Endodermal cell (in vitro differentiated cells): ENCODE measurements around the gene RASGRF2. TPM values are rescaled to one million over a fixed set of nuclear protein-coding genes. Genes with fewer than 3 reads are reported as not detected.

Source experiments
- DNase-seq: peaks from one replicate; pipeline ENCODE4 v3.0.0-alpha.2; 2017
- H3K27ac ChIP-seq: 2 replicates; pipeline ENCODE4 v1.5.1; 2013; ENCODE audit warnings: mild to moderate bottlenecking, low read depth, low read length, moderate library complexity
- H3K27me3 ChIP-seq: 2 replicates; pipeline ENCODE4 v1.6.1; 2013; ENCODE audit warnings: mild to moderate bottlenecking, low read length, moderate library complexity; ENCODE audit not compliant: insufficient read depth, control insufficient read depth, poor library complexity, severe bottlenecking
- H3K36me3 ChIP-seq: 2 replicates; pipeline ENCODE4 v1.7.0; 2013; ENCODE audit warnings: mild to moderate bottlenecking, low read length, moderate library complexity; ENCODE audit not compliant: control insufficient read depth, insufficient read depth
- H3K4me1 ChIP-seq: one replicate; pipeline ENCODE4 v1.7.0; 2013; ENCODE audit warnings: low read length; ENCODE audit not compliant: control insufficient read depth, insufficient read depth
- H3K4me3 ChIP-seq: 2 replicates; pipeline ENCODE4 v1.5.1; 2013; ENCODE audit warnings: mild to moderate bottlenecking, low read length, moderate library complexity
- H3K9ac ChIP-seq: 2 replicates; pipeline ENCODE4 v1.6.1; 2013; ENCODE audit warnings: mild to moderate bottlenecking, low read length, moderate library complexity; ENCODE audit not compliant: poor library complexity, severe bottlenecking; ENCODE audit errors: extremely low read depth
- H3K9me3 ChIP-seq: 2 replicates; pipeline ENCODE4 v1.6.1; 2013; ENCODE audit warnings: mild to moderate bottlenecking, low read length, moderate library complexity; ENCODE audit not compliant: control insufficient read depth
- H3K27ac Mint-ChIP-seq: 2 replicates; pipeline ENCODE4 v1.8.0; 2020; ENCODE audit warnings: mixed read lengths
- H3K27me3 Mint-ChIP-seq: 2 replicates; pipeline ENCODE4 v1.8.0; 2021; ENCODE audit warnings: mild to moderate bottlenecking, mixed read lengths; ENCODE audit not compliant: insufficient read depth
- H3K36me3 Mint-ChIP-seq: 2 replicates; pipeline ENCODE4 v1.8.0; 2020; ENCODE audit warnings: low read depth, mixed read lengths
- H3K4me1 Mint-ChIP-seq: 2 replicates; pipeline ENCODE4 v1.8.0; 2020; ENCODE audit warnings: mixed read lengths
- H3K4me3 Mint-ChIP-seq: 2 replicates; pipeline ENCODE4 v1.8.0; 2020; ENCODE audit warnings: mild to moderate bottlenecking, moderate library complexity, mixed read lengths
- H3K9me3 Mint-ChIP-seq: 2 replicates; pipeline ENCODE4 v1.8.0; 2020; ENCODE audit warnings: mild to moderate bottlenecking, mixed read lengths
- CTCF ChIP-seq: fragments of 200-600 bp; sonication (generic); conservative IDR thresholded peaks from 2 replicates; pipeline ENCODE4 v1.5.0; 2021; ENCODE audit warnings: antibody characterized with exemption, mild to moderate bottlenecking
- WGBS, 2 experiments: methylation state at CpG; one replicate each; pipeline versions ENCODE4 v1.1.5 to v1.1.7; 2013; ENCODE audit warnings: missing lambda C conversion rate in 2 of 2, mixed read lengths in 1 of 2; ENCODE audit not compliant: insufficient coverage in 1 of 2, insufficient read length in 1 of 2; 5-methylcytosine and 5-hydroxymethylcytosine counted together
- total RNA-seq, 2 donors: library from RNA; stranded (reverse); fragmentation: NEBNext Ultra II Directional in 1 of 2; extraction: Animal tissue kit (Norgen Biotek cat#: 25700) in 1 of 2; gene quantifications; 2 replicates in 1 of 2; 3 replicates in 1 of 2; pipeline ENCODE4 v1.2.1, GENCODE V29; 2021

Gene RASGRF2
- total RNA-seq, 2 donors from 2014 or later, result 0.64 to 14.4 TPM

GRCh38 chr5:81219389-81219788 lies 259.2 kb downstream of the RASGRF2 start:
- no peak for TF ChIP-seq CTCF
- no peak overlapping the region for H3K27ac ChIP-seq
- Mint-ChIP-seq H3K9me3 (no peaks in the 10 kb centered on the region), H3K4me3 (no peak overlapping the region), H3K27me3 (no peaks in the 10 kb centered on the region), H3K4me1 (no peaks in the 10 kb centered on the region), H3K27ac (no peak overlapping the region), H3K36me3 (peaks cover 39% of the 10 kb centered on the region)
- DNase-seq, result no peak
- no peaks in the 10 kb centered on the region for H3K4me1 ChIP-seq
- no peak overlapping the region for H3K4me3 ChIP-seq
- no peak overlapping the region for H3K9ac ChIP-seq
- H3K27me3 ChIP-seq, result no peaks in the 10 kb centered on the region
- 95 to 100% methylated on average over 2 to 3 of the region's 3 CpGs for whole genome bisulfite sequencing, 2 experiments
- H3K36me3 ChIP-seq, result peaks cover 9% of the 10 kb centered on the region
- no peaks in the 10 kb centered on the region for H3K9me3 ChIP-seq

- H3K27ac Mint-ChIP-seq, result no peak overlapping the region
- Histone ChIP-seq H3K9me3 (no peaks in the 10 kb centered on the region), H3K4me1 (no peaks in the 10 kb centered on the region), H3K36me3 (peaks cover 4% of the 10 kb centered on the region), H3K27me3 (no peaks in the 10 kb centered on the region), H3K4me3 (no peak overlapping the region), H3K9ac (no peak overlapping the region), H3K27ac (no peak overlapping the region)
- H3K4me3 Mint-ChIP-seq, result no peak overlapping the region
- no peak for TF ChIP-seq CTCF
- peaks cover 29% of the 10 kb centered on the region for H3K36me3 Mint-ChIP-seq
- H3K9me3 Mint-ChIP-seq, result no peaks in the 10 kb centered on the region
- H3K4me1 Mint-ChIP-seq, result no peaks in the 10 kb centered on the region
- no peak for DNase-seq
- H3K27me3 Mint-ChIP-seq, result no peaks in the 10 kb centered on the region
These were observed 262.1 kb downstream of the RASGRF2 start for GRCh38 chr5:81222285-81222684.

DNA sequence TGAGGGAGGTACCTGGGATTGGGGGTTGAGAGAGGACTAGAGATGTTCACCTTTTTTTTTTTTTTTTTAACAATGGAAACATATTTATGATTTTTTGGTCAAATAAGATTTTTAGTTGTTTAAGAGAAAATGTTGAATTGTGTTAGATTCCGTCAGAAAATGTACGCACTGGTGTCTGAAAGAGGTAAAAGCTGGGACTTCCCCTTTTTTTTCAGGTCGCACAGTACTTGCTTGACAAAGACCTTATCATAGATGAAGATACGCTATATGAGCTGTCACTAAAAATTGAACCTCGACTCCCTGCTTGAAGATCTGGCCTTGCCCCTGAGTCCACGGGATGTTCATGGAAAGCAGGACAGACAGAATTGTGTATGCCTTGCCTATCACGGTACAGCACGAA lies 265.3 kb downstream of the RASGRF2 start:
- no peak for DNase-seq
- Histone ChIP-seq H3K27me3 (no peaks in the 10 kb centered on the region), H3K4me1 (peaks cover 3% of the 10 kb centered on the region), H3K27ac (no peak overlapping the region), H3K9me3 (no peaks in the 10 kb centered on the region), H3K4me3 (no peak overlapping the region), H3K36me3 (no peaks in the 10 kb centered on the region), H3K9ac (no peak overlapping the region)
- H3K36me3 Mint-ChIP-seq, result peaks cover 12% of the 10 kb centered on the region
- TF ChIP-seq CTCF, result no peak
- no peak overlapping the region for H3K4me3 Mint-ChIP-seq
- no peak overlapping the region for H3K27ac Mint-ChIP-seq
- H3K4me1 Mint-ChIP-seq, result no peaks in the 10 kb centered on the region
- H3K27me3 Mint-ChIP-seq, result no peaks in the 10 kb centered on the region
- H3K9me3 Mint-ChIP-seq, result no peaks in the 10 kb centered on the region
- 91 to 93% methylated on average over 8 of the region's 8 CpGs for WGBS, 2 experiments
